NCI-H345 treated with DMSO at 0.1 percent for 48 hours (cell line): ENCODE measurements around the gene MAGEB17.

Source experiments
- DNase-seq: peaks from one replicate; lab custom pipeline; 2025; ENCODE audit not compliant: unreplicated experiment; lab: John Stamatoyannopoulos, UW

Gene MAGEB17

DNA sequence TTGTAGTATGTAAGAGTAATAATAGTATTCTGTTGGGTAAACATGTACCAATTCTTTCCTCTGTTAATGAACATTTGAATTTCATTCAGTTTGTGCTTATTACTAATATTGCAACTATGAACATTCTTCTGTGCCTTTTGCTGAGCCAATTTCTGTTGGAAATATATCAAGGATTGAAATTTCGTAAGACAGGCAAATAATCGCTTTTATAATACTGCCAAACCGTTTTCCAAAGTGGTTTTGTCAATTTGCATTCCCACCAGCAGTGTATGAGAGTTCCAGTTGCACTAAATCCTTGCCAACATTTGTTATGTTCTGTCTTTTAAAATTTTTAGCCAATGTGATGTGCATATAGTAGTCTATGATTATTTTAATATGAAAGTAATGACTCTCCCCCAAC lies 38.6 kb downstream of the MAGEB17 start:
- DNase-seq: no peak

DNA sequence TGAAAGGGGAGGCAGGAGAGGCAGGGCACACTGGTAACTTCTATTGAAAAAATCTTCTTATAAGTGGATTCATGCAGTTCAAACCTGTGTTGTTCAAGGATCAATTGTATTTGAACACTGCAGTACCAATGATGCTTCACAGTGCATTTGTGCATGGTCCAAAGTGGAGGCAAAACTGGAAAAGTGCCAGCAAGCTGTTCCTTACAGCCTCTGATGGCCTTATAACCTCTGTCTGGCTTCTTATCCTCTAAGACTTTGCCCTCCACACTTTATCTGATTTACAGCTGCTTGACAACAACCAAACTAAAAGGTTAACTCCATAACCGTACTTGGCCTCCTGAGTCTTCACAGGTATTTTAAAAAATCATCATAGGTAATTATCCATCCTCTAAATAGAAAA lies 40.4 kb downstream of the MAGEB17 start:
- DNase-seq: no peak

DNA sequence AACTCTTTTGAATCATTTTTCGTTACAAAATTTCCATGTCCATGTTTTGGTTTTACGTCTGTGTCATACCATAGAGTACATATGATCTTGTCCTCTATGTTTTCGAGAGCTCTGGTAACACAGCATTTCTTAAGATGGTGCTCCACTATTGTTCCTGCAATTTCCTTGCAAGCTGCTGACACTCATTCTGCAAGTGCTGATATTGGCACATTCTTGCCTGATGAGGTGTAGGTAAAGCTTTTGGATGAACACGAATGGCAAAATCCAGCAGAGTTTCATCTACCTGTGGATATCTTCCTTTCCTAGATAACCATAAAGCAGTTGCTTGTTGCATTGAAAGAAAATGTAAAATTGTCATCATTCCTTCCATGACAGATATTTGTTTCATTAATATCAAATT lies 41.3 kb downstream of the MAGEB17 start:
- DNase-seq: no peak

DNA sequence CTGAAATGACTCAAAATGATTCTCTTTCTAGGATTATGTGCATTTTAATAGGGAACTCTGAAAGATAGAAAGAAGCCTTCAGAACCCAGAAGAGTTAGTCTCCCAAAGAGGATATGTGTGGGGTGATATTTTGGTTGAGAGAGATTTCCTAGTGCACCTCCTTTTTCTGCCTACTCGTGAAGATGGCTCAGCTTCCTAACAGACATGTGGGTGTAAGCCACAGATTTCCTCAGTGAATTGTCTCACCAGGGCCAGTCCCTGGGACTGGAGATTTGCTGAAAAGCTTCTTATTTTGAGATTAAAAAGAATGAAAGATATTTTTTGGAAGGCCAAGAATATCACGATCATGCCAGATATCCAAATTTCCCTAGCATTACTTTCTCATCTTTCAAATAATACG lies 42.8 kb downstream of the MAGEB17 start:
- no peak for DNase-seq

DNA sequence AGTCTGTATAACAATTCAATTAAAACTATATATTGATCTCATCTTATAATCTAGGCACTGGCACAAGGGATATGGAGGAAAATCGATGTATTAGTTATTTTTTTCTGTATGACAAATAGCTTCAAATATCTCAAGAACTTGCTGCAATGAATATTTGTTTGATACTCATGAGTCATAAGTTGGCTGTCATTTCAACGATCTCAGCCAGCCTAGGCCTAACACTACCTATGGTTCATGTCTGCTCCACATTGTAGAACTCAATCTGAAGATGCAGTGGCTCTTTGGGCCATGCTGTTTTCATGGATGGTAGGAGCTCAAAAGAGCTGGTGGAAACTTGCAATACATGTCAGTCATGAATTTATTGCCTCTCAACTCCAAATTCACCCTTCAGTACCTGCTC lies 44.7 kb downstream of the MAGEB17 start:
- DNase-seq: no peak

DNA sequence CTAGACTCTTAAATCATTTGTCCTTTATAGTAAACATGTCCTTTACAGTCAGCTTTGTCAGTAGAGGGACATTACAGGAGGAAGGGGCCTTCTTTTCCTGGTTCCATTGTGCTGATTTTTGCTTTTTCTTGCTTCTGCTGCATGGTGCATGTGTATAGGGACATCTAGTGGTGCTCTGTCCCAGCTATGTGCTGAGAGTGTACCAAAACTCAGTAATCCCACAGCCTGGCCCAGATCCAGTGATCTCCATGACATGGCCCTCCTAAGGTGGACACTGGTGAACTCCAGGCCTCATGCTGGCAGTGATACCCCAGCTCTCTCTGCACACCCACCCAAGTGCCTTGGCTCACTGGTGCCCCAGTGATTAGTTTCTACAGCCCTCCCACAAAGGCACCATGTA lies 45.2 kb downstream of the MAGEB17 start:
- no peak for DNase-seq

DNA sequence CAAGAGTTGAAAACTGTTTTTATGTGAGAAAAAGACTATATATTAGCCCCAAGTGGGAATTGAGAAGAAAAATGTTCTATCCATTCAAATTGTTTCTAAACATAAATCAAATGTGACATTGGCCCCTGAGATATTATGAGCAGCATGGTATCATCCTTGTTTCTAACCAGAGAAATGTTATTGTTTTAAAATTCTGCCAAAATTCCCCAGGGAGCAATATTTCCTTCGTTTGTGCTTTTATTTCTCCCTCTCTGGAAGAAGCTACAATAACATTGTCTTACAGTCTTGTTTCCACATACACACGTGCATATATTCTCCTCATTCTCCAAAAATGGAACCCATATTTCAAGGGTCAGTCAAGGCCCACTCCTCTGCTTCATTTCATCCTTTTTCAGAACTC lies 46.7 kb downstream of the MAGEB17 start:
- no peak for DNase-seq

DNA sequence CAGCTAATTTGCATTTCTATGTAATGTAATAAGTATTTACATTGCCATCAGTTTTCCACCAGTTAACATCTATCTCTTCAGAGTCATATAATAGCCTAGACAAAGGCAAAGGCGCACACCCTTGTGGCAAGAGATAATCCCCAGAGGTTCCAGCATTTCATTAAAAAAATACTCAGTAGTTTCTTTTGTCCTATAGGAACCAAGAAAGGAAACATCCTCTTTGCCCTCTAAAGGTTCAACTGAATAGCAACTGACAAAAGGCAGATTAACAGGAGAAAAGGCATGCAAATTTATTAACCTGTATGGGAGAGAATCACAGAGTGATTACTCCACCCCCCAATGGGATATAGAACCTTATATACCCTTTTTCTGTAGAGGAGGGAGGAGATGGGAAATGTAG lies 48.4 kb downstream of the MAGEB17 start:
- no peak for DNase-seq
